Hematopoietic multipotent progenitor cell treated with erythropoietin and hydrocortisone succinate and interleukin-3 and kit ligand, for 6 days (in vitro differentiated cells): ENCODE measurements around the gene USP17L26.
A peak's percentile ranks its signal among the peaks of the same experiment; 100 is the strongest.
"Not testable (repeated sequence)": the region's sequence is repeated elsewhere in the genome, so short reads cannot be mapped to it uniquely, and the experiment has no call there.

Source experiments
- DNase-seq: peaks from one replicate; pipeline ENCODE4 v3.0.0-alpha.2; 2015

The USP17L26 gene

GRCh38 chr4:9334358-9334757 lies at the start of gene USP17L26:
Gene USP17L26 (plus strand): TSS chr4:9334658. CDS start chr4:9334658, 0 bp downstream.
- not testable (repeated sequence) for DNase-seq

DNA sequence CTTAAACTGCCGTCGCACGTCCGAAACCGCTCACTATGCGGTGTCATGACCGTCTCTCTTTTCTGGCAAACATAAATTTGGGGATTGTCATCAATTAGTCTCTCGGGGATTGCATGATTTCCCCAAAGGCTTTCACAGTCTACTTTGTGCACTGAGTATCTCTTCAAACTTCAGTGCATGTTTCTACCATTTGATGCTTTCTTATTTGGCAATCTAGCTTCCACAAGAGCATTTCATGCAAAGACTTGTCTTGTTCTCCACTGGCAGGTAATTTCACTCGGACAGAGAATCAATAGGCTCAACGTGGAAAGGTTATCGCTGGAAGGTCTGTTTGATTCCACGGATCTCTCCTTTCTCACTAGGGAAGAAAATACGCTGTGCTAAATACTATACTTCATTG lies 10.3 kb upstream of the USP17L26 start:
- not testable (repeated sequence) for DNase-seq

- DNase-seq: not testable (repeated sequence)
Observed at GRCh38 chr4:9324865-9325264, 9.6 kb upstream of the USP17L26 start, which contains the start of gene USP17L24. Gene USP17L24 (plus strand): TSS chr4:9325165. CDS start chr4:9325165, 0 bp downstream.

- DNase-seq: not testable (repeated sequence)
Observed at GRCh38 chr4:9329611-9330010, 4.8 kb upstream of the USP17L26 start, which contains the start of gene USP17L25. Gene USP17L25 (plus strand): TSS chr4:9329911. CDS start chr4:9329911, 0 bp downstream.

GRCh38 chr4:9339103-9339502 lies 4.6 kb downstream of the USP17L26 start, which contains the start of gene USP17L5:
Gene USP17L5 (plus strand): TSS chr4:9339403. CDS start chr4:9339403, 0 bp downstream.
- not testable (repeated sequence) for DNase-seq

DNA sequence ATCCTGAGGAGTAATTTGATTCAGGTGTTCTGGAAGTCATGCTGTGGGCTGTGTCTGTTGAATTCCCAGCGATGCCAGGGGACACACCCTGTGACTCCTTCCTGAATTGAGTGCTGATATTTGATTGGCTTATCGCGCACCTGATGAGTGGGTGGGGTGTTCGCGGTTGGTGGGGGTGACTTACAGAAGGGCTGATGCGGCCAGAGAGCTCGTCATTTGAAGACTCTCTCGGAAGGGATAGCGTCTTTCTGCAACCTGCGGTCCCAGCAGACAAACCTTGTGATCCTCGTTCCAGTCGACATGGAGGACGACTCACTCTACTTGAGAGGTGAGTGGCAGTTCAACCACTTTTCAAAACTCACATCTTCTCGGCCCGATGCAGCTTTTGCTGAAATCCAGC lies 9.4 kb downstream of the USP17L26 start, which contains the start of gene USP17L27:
TSS of gene USP17L27 (plus strand) at position 301 of the 400 bp plus-strand sequence. CDS start at position 301, 0 bp downstream.
- not testable (repeated sequence) for DNase-seq

DNA sequence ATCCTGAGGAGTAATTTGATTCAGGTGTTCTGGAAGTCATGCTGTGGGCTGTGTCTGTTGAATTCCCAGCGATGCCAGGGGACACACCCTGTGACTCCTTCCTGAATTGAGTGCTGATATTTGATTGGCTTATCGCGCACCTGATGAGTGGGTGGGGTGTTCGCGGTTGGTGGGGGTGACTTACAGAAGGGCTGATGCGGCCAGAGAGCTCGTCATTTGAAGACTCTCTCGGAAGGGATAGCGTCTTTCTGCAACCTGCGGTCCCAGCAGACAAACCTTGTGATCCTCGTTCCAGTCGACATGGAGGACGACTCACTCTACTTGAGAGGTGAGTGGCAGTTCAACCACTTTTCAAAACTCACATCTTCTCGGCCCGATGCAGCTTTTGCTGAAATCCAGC lies 14.1 kb downstream of the USP17L26 start, which contains the start of gene USP17L28:
TSS of gene USP17L28 (plus strand) at position 301 of the 400 bp plus-strand sequence. CDS start at position 301, 0 bp downstream.
- not testable (repeated sequence) for DNase-seq

DNA sequence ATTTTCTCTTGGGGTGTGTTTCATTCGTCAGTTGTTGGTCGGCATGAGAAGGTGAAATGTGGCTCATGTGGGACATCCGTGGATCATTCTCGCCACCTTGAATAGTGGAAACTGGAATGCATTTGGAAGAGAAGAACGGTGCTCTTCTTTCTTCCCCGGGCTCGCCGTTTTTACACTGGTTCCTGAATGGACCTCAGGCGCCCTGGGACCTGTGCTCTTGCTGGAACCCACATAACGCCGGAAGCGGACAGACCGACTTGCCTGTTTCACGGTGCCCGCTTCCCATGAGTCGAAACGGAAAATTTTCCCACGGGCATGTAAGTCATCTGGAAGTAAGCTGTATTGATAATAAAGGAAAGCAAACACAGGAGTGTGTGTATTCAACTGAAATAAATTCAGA lies 16.4 kb downstream of the USP17L26 start:
- not testable (repeated sequence) for DNase-seq

- not testable (repeated sequence) for DNase-seq
Observed at GRCh38 chr4:9353338-9353737, 18.9 kb downstream of the USP17L26 start, which contains the start of gene USP17L29. Gene USP17L29 (plus strand): TSS chr4:9353638. CDS start chr4:9353638, 0 bp downstream.

- not testable (repeated sequence) for DNase-seq
Observed at GRCh38 chr4:9362829-9363228, 28.4 kb downstream of the USP17L26 start, which contains the start of gene USP17L30. Gene USP17L30 (plus strand): TSS chr4:9363129. CDS start chr4:9363129, 0 bp downstream.

- DNase-seq: not testable (repeated sequence)
Observed at GRCh38 chr4:9379881-9380280, 45.4 kb downstream of the USP17L26 start.

- DNase-seq: peak; percentile 14
Observed at GRCh38 chr4:9381012-9381534, 46.6 kb downstream of the USP17L26 start.

DNA sequence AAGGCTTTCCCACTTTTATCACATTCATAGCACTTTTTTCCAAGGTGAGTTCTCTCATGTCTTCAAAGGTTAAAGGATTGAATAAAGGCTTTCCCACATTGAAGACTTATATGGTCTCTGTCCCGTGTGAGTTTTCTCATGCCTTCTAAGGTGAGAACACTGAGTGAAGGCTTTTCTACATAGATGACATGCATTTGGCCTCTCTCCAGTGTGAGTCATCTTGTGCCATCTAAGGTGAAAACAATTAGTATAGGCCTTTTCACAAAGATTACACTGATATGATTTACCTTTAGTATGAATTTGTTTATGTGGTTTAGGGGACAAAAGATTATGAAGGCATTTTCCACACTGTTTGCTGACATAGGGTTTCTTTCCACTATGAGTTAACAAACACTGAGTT lies 49.7 kb downstream of the USP17L26 start:
- no peak for DNase-seq
